IMR-90 (cell line): ENCODE results near the gene ADCY1. TPM values are rescaled to one million over a fixed set of nuclear protein-coding genes. Genes with fewer than 3 reads are reported as not detected.

Experiments used
- ATAC-seq: fragments of 200-7000 bp; cut with Tn5 transposase; 2 replicates; pipeline ENCODE4 v1.9.1; 2020; ENCODE audit warnings: low read depth, mild to moderate bottlenecking, moderate library complexity
- BruUV-seq: library from RNA; stranded (reverse); fragments of 400-500 nt; replicated peaks from 2 replicates; lab custom pipeline; 2021; lab: Mats Ljungman, UMichigan
- CTCF ChIA-PET: fragments of 300-600 bp; formaldehyde crosslinking; extraction: SDS; loops from one replicate; lab custom pipeline; 2021; ENCODE audit warnings: antibody characterized with exemption; lab: Yijun Ruan, JAX
- POLR2A ChIA-PET: fragments of 300-600 bp; sonication (Branson Sonifier 250); formaldehyde crosslinking; loops from one replicate; lab custom pipeline; 2022; ENCODE audit warnings: antibody characterized with exemption; ENCODE audit not compliant: unreplicated experiment; lab: Charles Lee
- DNase-seq: peaks from one replicate; pipeline ENCODE4 v3.0.0; 2013
- H2AFZ ChIP-seq: replicated peaks from 2 replicates; pipeline ENCODE3; 2013; ENCODE audit warnings: low read length, mild to moderate bottlenecking; ENCODE audit not compliant: poor library complexity
- H2AK5ac ChIP-seq: 2 replicates; pipeline ENCODE4 v1.6.1; 2013; ENCODE audit warnings: low read depth, low read length, inconsistent platforms
- H2AK9ac ChIP-seq: replicated peaks from 2 replicates; pipeline ENCODE3; 2013; ENCODE audit warnings: mild to moderate bottlenecking, low read depth, low read length, moderate library complexity; ENCODE audit not compliant: poor library complexity
- H2BK120ac ChIP-seq: 2 replicates; pipeline ENCODE4 v1.6.1; 2013; ENCODE audit warnings: low read depth, low read length, inconsistent platforms
- H2BK15ac ChIP-seq: 3 replicates; pipeline ENCODE4 v1.6.1; 2013; ENCODE audit warnings: low read depth, low read length, inconsistent platforms
- H2BK20ac ChIP-seq: 2 replicates; pipeline ENCODE4 v1.6.1; 2013; ENCODE audit warnings: low read depth, mild to moderate bottlenecking, inconsistent platforms, low read length, moderate library complexity
- H2BK5ac ChIP-seq: 2 replicates; pipeline ENCODE4 v1.6.1; 2013; ENCODE audit warnings: mild to moderate bottlenecking, low read depth, low read length, inconsistent platforms; ENCODE audit not compliant: poor library complexity, severe bottlenecking
- H3K14ac ChIP-seq: replicated peaks from 2 replicates; pipeline ENCODE4 v1.6.1; 2013; ENCODE audit warnings: low read depth, low read length, inconsistent platforms
- H3K18ac ChIP-seq: 2 replicates; pipeline ENCODE4 v1.6.1; 2013; ENCODE audit warnings: low read depth, low read length, control low read depth
- H3K23ac ChIP-seq: 2 replicates; pipeline ENCODE4 v1.6.1; 2013; ENCODE audit warnings: low read depth, low read length, inconsistent platforms
- H3K27ac ChIP-seq: 2 replicates; pipeline ENCODE4 v1.5.1; 2013; ENCODE audit warnings: mild to moderate bottlenecking, control low read depth, low read length; ENCODE audit not compliant: insufficient read depth
- H3K27me3 ChIP-seq: 2 replicates; pipeline ENCODE4 v1.6.1; 2013; ENCODE audit warnings: low read length; ENCODE audit not compliant: control insufficient read depth, insufficient read depth
- H3K36me3 ChIP-seq: 2 replicates; pipeline ENCODE4 v1.6.1; 2013; ENCODE audit warnings: low read length, mixed read lengths; ENCODE audit not compliant: control insufficient read depth, insufficient read depth
- H3K4ac ChIP-seq: 2 replicates; pipeline ENCODE4 v1.6.1; 2013; ENCODE audit warnings: low read depth, low read length, inconsistent platforms
- H3K4me1 ChIP-seq: 2 replicates; pipeline ENCODE4 v1.6.1; 2013; ENCODE audit warnings: low read length, mixed read lengths; ENCODE audit not compliant: control insufficient read depth, insufficient read depth
- H3K4me2 ChIP-seq: 2 replicates; pipeline ENCODE4 v1.6.1; 2013; ENCODE audit warnings: low read depth, mild to moderate bottlenecking, control low read depth, low read length, moderate library complexity
- H3K4me3 ChIP-seq: 2 replicates; pipeline ENCODE4 v1.5.1; 2013; ENCODE audit warnings: low read depth, mild to moderate bottlenecking, control low read depth, low read length, moderate library complexity; ENCODE audit not compliant: insufficient read depth
- H3K56ac ChIP-seq: 2 replicates; pipeline ENCODE4 v1.6.1; 2013; ENCODE audit warnings: low read length, inconsistent platforms; ENCODE audit not compliant: insufficient read depth; ENCODE audit errors: extremely low read depth
- H3K79me1 ChIP-seq, 2 experiments: 2 replicates each; pipeline ENCODE4 v1.6.1; 2013; ENCODE audit warnings: low read length in 2 of 2, inconsistent platforms in 1 of 2, low read depth in 1 of 2
- H3K9ac ChIP-seq: 2 replicates; pipeline ENCODE4 v1.6.1; 2013; ENCODE audit warnings: low read depth, low read length, control low read depth
- H3K9me1 ChIP-seq: 2 replicates; pipeline ENCODE4 v1.6.1; 2013; ENCODE audit warnings: low read length, inconsistent platforms; ENCODE audit not compliant: insufficient read depth
- H3K9me3 ChIP-seq: 2 replicates; pipeline ENCODE4 v1.6.1; 2013; ENCODE audit warnings: low read length; ENCODE audit not compliant: control insufficient read depth, insufficient read depth
- H4K20me1 ChIP-seq: 2 replicates; pipeline ENCODE4 v1.6.1; 2013; ENCODE audit warnings: low read length, inconsistent platforms; ENCODE audit not compliant: insufficient read depth
- H4K5ac ChIP-seq: 2 replicates; pipeline ENCODE4 v1.6.1; 2013; ENCODE audit warnings: mild to moderate bottlenecking, low read depth, low read length, control low read depth
- H4K8ac ChIP-seq, 2 experiments: 2 replicates each; pipeline ENCODE4 v1.6.1; 2013; ENCODE audit warnings: low read depth in 2 of 2, low read length in 2 of 2, control low read depth in 1 of 2, inconsistent platforms in 1 of 2
- H4K91ac ChIP-seq: 2 replicates; pipeline ENCODE4 v1.6.1; 2013; ENCODE audit warnings: low read depth, low read length, inconsistent platforms; ENCODE audit not compliant: insufficient read depth
- CEBPB ChIP-seq: IDR thresholded peaks from 2 replicates; pipeline ENCODE4 v1.6.1; 2012; ENCODE audit warnings: low read depth, low read length, improper control_type of control experiment
- CHD1 ChIP-seq: IDR thresholded peaks from 2 replicates; pipeline ENCODE4 v1.6.1; 2012; ENCODE audit warnings: low read depth, low read length, improper control_type of control experiment
- FOS ChIP-seq: fragments of 150-350 bp; IDR thresholded peaks from 2 replicates; pipeline ENCODE4 v1.6.1; 2016; ENCODE audit warnings: low read depth, low read length
- MAFK ChIP-seq: IDR thresholded peaks from 2 replicates; pipeline ENCODE4 v1.6.1; 2012; ENCODE audit warnings: low read depth, low read length, improper control_type of control experiment
- MAZ ChIP-seq: IDR thresholded peaks from 2 replicates; pipeline ENCODE4 v1.6.1; 2012; ENCODE audit warnings: low read depth, mild to moderate bottlenecking, low read length, improper control_type of control experiment, moderate library complexity, borderline replicate concordance
- MXI1 ChIP-seq: IDR thresholded peaks from 2 replicates; pipeline ENCODE4 v1.6.1; 2012; ENCODE audit warnings: low read depth, mild to moderate bottlenecking, low read length, moderate library complexity, borderline replicate concordance
- NFE2L2 ChIP-seq: fragments of 150-350 bp; IDR thresholded peaks from 2 replicates; pipeline ENCODE4 v1.6.1; 2016; ENCODE audit warnings: low read depth, mild to moderate bottlenecking, low read length
- POLR2A ChIP-seq: IDR thresholded peaks from 2 replicates; pipeline ENCODE4 v1.6.1; 2012; ENCODE audit warnings: mild to moderate bottlenecking, low read depth, low read length
- RAD21 ChIP-seq: IDR thresholded peaks from 2 replicates; pipeline ENCODE4 v1.6.1; 2012; ENCODE audit warnings: low read length, improper control_type of control experiment
- RCOR1 ChIP-seq: IDR thresholded peaks from 2 replicates; pipeline ENCODE4 v1.6.1; 2012; ENCODE audit warnings: mild to moderate bottlenecking, low read length, improper control_type of control experiment; ENCODE audit not compliant: insufficient replicate concordance
- SMC3 ChIP-seq: fragments of 150-350 bp; IDR thresholded peaks from 2 replicates; pipeline ENCODE4 v1.6.1; 2016; ENCODE audit warnings: low read depth, mild to moderate bottlenecking, antibody characterized with exemption, low read length, moderate library complexity
- WGBS, 2 experiments: methylation state at CpG; one replicate each; pipeline versions ENCODE4 v1.1.5 to v1.1.7; 2013; ENCODE audit warnings: missing lambda C conversion rate in 2 of 2; ENCODE audit not compliant: insufficient read length in 1 of 2; ENCODE audit errors: extremely low coverage in 2 of 2; 5-methylcytosine and 5-hydroxymethylcytosine counted together
- dilution Hi-C: fragments of 300-500 bp; cut with HindIII; formaldehyde crosslinking; loops from one replicate; pipeline ENCODE4 v1.14.3; 2018; ENCODE audit warnings: low sequenced_read_pairs; ENCODE audit not compliant: unreplicated experiment
- in situ Hi-C: fragments of 300-500 bp; cut with MboI; formaldehyde crosslinking; loops from 3 replicates; pipeline ENCODE4 v1.14.3; 2019; ENCODE audit warnings: low sequenced_read_pairs, inconsistent platforms, mixed read lengths
- intact Hi-C: fragments of 100-400 bp; cut with micrococcal nuclease; formaldehyde crosslinking; loops from 2 replicates; pipeline ENCODE4 v1.10.0; 2022
- polyA plus RNA-seq, 3 experiments: library from polyadenylated mRNA; depleted of rRNA; stranded (reverse); fragments of >200 nt; gene quantifications; 2 replicates each; pipeline ENCODE4 v1.2.3, GENCODE V29; 2012; ENCODE audit warnings: low replicate concordance in 1 of 3
- total RNA-seq: library from RNA; depleted of rRNA; stranded (reverse); fragments of >200 nt; gene quantifications from 2 replicates; pipeline ENCODE4 v1.2.3, GENCODE V29; 2012
- TF ChIP-seq, protein P1 (sequence below): fragments of 150-350 bp; IDR thresholded peaks from 2 replicates; pipeline ENCODE4 v1.6.1; 2016; ENCODE audit warnings: low read depth, mild to moderate bottlenecking, low read length, moderate library complexity, borderline replicate concordance
- TF ChIP-seq, protein P2 (sequence below): conservative IDR thresholded peaks from 2 replicates; pipeline ENCODE4 v1.5.1; 2012; ENCODE audit warnings: mild to moderate bottlenecking, low read depth, low read length, improper control_type of control experiment
- TF ChIP-seq, protein P3 (sequence below): fragments of 150-350 bp; IDR thresholded peaks from 2 replicates; pipeline ENCODE4 v1.6.1; 2017; ENCODE audit warnings: mild to moderate bottlenecking, antibody characterized with exemption, low read length, low read depth

ADCY1 gene
- total and polyA plus RNA-seq, 2 of the 4 experiments (the other 2 are of a cell fraction): 0.18 to 0.24 TPM

DNA sequence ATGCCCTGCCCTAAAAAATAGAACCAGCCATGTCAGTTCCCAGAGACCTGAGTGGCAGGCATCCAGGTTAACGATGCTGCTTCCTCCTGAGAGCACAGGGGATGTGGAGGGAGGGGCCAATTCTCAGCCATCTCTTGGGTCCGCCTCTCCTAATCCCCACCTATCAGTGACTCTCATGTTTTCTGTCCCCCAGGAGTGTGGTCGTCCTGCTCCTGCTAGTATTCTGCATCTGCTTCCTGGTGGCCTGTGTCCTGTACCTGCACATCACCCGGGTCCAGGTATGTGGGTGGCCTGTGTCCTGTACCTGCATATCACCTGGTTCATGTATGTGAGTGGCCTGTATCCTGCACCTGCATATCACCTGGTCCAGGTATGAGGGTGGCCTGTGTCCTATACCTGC, 105.3 kb downstream of the ADCY1 start:
- dilution Hi-C loops: no loop called here
- Histone ChIP-seq H2BK120ac (no peak overlapping the region), H4K8ac (no peak overlapping the region), H4K91ac (no peak overlapping the region), H2AFZ (no peak overlapping the region), H2BK5ac (no peak overlapping the region), H3K4me3 (no peak overlapping the region), H3K79me1 (no peaks in the 10 kb centered on the region), H3K23ac (no peak overlapping the region), H3K14ac (no peak overlapping the region), H2BK20ac (no peak overlapping the region), H3K4me2 (no peak overlapping the region), H3K9me3 (no peaks in the 10 kb centered on the region), H4K5ac (no peak overlapping the region), H3K27ac (no peak overlapping the region), H3K4ac (no peak overlapping the region), H2AK5ac (no peak overlapping the region), H3K18ac (no peak overlapping the region), H3K27me3 (peaks cover 18% of the 10 kb centered on the region), H2BK15ac (no peak overlapping the region), H4K20me1 (no peaks in the 10 kb centered on the region), H2AK9ac (no peak overlapping the region), H3K9ac (no peak overlapping the region), H3K9me1 (no peaks in the 10 kb centered on the region), H3K36me3 (no peaks in the 10 kb centered on the region), H3K56ac (no peak overlapping the region), H3K4me1 (no peaks in the 10 kb centered on the region)
- DNase-seq (no peak), ATAC-seq (no peak)
- POLR2A ChIA-PET: no interaction called here
- TF ChIP-seq, protein P1, sequence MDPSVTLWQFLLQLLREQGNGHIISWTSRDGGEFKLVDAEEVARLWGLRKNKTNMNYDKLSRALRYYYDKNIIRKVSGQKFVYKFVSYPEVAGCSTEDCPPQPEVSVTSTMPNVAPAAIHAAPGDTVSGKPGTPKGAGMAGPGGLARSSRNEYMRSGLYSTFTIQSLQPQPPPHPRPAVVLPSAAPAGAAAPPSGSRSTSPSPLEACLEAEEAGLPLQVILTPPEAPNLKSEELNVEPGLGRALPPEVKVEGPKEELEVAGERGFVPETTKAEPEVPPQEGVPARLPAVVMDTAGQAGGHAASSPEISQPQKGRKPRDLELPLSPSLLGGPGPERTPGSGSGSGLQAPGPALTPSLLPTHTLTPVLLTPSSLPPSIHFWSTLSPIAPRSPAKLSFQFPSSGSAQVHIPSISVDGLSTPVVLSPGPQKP: no peak
- no peak for TF ChIP-seq POLR2A
- TF ChIP-seq CEBPB: no peak
- TF ChIP-seq, protein P2, sequence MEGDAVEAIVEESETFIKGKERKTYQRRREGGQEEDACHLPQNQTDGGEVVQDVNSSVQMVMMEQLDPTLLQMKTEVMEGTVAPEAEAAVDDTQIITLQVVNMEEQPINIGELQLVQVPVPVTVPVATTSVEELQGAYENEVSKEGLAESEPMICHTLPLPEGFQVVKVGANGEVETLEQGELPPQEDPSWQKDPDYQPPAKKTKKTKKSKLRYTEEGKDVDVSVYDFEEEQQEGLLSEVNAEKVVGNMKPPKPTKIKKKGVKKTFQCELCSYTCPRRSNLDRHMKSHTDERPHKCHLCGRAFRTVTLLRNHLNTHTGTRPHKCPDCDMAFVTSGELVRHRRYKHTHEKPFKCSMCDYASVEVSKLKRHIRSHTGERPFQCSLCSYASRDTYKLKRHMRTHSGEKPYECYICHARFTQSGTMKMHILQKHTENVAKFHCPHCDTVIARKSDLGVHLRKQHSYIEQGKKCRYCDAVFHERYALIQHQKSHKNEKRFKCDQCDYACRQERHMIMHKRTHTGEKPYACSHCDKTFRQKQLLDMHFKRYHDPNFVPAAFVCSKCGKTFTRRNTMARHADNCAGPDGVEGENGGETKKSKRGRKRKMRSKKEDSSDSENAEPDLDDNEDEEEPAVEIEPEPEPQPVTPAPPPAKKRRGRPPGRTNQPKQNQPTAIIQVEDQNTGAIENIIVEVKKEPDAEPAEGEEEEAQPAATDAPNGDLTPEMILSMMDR: no peak
- TF ChIP-seq RCOR1: no peak
- TF ChIP-seq FOS: no peak
- no peak for TF ChIP-seq SMC3
- no peak for TF ChIP-seq MAZ
- no peak for TF ChIP-seq NFE2L2
- no peak for TF ChIP-seq MXI1
- no peak for TF ChIP-seq RAD21
- no peak for TF ChIP-seq MAFK
- no peak for TF ChIP-seq CHD1
- TF ChIP-seq, protein P3, sequence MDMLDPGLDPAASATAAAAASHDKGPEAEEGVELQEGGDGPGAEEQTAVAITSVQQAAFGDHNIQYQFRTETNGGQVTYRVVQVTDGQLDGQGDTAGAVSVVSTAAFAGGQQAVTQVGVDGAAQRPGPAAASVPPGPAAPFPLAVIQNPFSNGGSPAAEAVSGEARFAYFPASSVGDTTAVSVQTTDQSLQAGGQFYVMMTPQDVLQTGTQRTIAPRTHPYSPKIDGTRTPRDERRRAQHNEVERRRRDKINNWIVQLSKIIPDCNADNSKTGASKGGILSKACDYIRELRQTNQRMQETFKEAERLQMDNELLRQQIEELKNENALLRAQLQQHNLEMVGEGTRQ: no peak
- in situ Hi-C loops: no loop called here
- no TSS peak for BruUV-seq
- CTCF ChIA-PET: interaction anchor here (1.9 kb wide), 1 partner anchor 16 kb away, joined by 9 read pairs; no protein-coding TSS in a partner anchor
- no CpG with 5 or more reads among the region's 4 CpGs for WGBS, 2 experiments
- intact Hi-C loops: no loop called here
